Loucy (cell line): Measurements from ENCODE around the gene TSEN54.

Experiments used
- EZH2phosphoT487 ChIP-seq: fragments of 200-600 bp; IDR thresholded peaks from 2 replicates; pipeline ENCODE4 v1.6.1; 2018; ENCODE audit warnings: antibody characterized with exemption, mild to moderate bottlenecking, moderate library complexity, borderline replicate concordance
- TF ChIP-seq, protein P1 (sequence below): fragments of 200-600 bp; sonication (generic); conservative IDR thresholded peaks from 2 replicates; pipeline ENCODE4 v1.5.1; 2014; ENCODE audit warnings: mild to moderate bottlenecking, antibody characterized with exemption, low read length

DNA sequence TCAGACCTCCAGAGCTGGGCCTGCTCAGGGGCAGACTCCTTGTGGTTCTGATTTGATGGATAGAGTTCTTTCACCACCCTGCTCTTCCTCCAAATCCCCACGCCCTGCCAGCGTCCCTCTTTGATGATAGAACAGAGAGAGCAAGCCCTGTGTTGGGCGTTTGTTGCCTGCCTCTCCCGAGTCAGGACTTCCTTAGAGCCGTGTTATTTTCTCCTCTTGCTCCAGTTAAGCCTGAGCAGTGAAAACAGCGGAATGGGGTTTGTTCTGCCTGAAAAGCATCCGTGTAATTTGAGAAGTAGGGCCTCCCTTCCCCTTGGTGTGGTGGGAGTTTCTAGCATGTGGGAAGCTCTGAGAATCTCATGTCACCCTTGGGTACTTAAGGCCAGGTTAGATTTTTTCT, 37.8 kb upstream of the TSEN54 start:
- TF ChIP-seq, protein P1, sequence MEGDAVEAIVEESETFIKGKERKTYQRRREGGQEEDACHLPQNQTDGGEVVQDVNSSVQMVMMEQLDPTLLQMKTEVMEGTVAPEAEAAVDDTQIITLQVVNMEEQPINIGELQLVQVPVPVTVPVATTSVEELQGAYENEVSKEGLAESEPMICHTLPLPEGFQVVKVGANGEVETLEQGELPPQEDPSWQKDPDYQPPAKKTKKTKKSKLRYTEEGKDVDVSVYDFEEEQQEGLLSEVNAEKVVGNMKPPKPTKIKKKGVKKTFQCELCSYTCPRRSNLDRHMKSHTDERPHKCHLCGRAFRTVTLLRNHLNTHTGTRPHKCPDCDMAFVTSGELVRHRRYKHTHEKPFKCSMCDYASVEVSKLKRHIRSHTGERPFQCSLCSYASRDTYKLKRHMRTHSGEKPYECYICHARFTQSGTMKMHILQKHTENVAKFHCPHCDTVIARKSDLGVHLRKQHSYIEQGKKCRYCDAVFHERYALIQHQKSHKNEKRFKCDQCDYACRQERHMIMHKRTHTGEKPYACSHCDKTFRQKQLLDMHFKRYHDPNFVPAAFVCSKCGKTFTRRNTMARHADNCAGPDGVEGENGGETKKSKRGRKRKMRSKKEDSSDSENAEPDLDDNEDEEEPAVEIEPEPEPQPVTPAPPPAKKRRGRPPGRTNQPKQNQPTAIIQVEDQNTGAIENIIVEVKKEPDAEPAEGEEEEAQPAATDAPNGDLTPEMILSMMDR, result no peak
- TF ChIP-seq EZH2phosphoT487, result no peak
